Left ventricle myocardium inferior (tissue), 1 donor: ENCODE data around the gene PRL. TPM values are rescaled to one million over a fixed set of nuclear protein-coding genes. Genes with fewer than 3 reads are reported as not detected.

Source experiments
- DNase-seq: peaks from one replicate; pipeline ENCODE4 v3.0.0-alpha.2; 2020
- H3K27ac ChIP-seq: fragments of 200-600 bp; replicated peaks from 2 replicates; pipeline ENCODE4 v1.8.0; 2021
- H3K27me3 ChIP-seq: fragments of 200-600 bp; 2 replicates; pipeline ENCODE4 v1.8.0; 2021; ENCODE audit warnings: low read depth
- H3K36me3 ChIP-seq: fragments of 200-600 bp; 2 replicates; pipeline ENCODE4 v1.8.0; 2021
- H3K4me1 ChIP-seq: fragments of 200-600 bp; 2 replicates; pipeline ENCODE4 v1.8.0; 2021
- H3K4me3 ChIP-seq: fragments of 200-600 bp; 2 replicates; pipeline ENCODE4 v1.8.0; 2021; ENCODE audit warnings: mild to moderate bottlenecking, moderate library complexity
- H3K9me3 ChIP-seq: fragments of 200-600 bp; replicated peaks from 2 replicates; pipeline ENCODE4 v1.8.0; 2021
- intact Hi-C: fragments of 100-400 bp; cut with micrococcal nuclease; formaldehyde crosslinking; loops from one replicate; pipeline ENCODE4 v1.11.0; 2022
- long read RNA-seq: library from polyadenylated mRNA; unstranded; transcript quantifications from one replicate; pipeline ENCODE4 v2.0.0, GENCODE V29; 2021
- total RNA-seq: library from RNA; stranded (reverse); fragmentation: NEBNext Ultra II Directional; extraction: Animal tissue kit (Norgen Biotek cat#: 25700); gene quantifications from one replicate; pipeline ENCODE4 v1.2.1, GENCODE V29; 2021
- TF ChIP-seq, protein P1 (sequence below): fragments of 200-600 bp; IDR thresholded peaks from 2 replicates; pipeline ENCODE4 v1.8.0; 2021; ENCODE audit warnings: antibody characterized with exemption, mild to moderate bottlenecking, borderline replicate concordance
- donor health status: DM: no; HTN: yes; CAD: no; lungs with severe emphysema.

The PRL gene
- not detected for total RNA-seq
- long read RNA-seq, result 0 reads

DNA sequence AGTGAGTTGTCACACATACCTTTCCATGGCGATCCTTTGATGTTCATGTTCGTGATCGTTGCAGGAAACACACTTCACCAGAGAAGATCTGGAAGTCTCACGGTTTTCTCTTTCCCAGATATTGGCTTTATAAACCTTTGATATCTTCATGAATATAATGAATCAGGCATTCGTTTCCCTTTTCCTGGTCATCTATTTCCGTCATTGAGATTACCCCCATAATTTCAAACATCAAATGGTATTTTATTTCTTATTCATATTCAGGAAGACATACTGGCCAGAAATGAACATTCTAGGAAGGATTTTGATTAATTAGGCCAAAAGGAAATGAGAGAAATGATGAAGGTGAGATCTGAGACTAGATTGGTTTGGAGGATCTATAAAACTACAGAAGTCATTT, at the start of gene PRL:
Gene PRL (minus strand): TSS at position 101 of the 400 bp plus-strand sequence. CDS start 54 bp downstream, at position 47.
- H3K27me3 ChIP-seq, result no peaks in the 10 kb centered on the region
- TF ChIP-seq, protein P1, sequence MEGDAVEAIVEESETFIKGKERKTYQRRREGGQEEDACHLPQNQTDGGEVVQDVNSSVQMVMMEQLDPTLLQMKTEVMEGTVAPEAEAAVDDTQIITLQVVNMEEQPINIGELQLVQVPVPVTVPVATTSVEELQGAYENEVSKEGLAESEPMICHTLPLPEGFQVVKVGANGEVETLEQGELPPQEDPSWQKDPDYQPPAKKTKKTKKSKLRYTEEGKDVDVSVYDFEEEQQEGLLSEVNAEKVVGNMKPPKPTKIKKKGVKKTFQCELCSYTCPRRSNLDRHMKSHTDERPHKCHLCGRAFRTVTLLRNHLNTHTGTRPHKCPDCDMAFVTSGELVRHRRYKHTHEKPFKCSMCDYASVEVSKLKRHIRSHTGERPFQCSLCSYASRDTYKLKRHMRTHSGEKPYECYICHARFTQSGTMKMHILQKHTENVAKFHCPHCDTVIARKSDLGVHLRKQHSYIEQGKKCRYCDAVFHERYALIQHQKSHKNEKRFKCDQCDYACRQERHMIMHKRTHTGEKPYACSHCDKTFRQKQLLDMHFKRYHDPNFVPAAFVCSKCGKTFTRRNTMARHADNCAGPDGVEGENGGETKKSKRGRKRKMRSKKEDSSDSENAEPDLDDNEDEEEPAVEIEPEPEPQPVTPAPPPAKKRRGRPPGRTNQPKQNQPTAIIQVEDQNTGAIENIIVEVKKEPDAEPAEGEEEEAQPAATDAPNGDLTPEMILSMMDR, result no peak
- H3K4me1 ChIP-seq, result no peaks in the 10 kb centered on the region
- H3K36me3 ChIP-seq, result no peaks in the 10 kb centered on the region
- no peaks in the 10 kb centered on the region for H3K9me3 ChIP-seq
- H3K27ac ChIP-seq, result no peak within 1 kb of the TSS
- no peak within 1 kb of the TSS for H3K4me3 ChIP-seq
- intact Hi-C loops, result no loop called here
- DNase-seq, result no peak

DNA sequence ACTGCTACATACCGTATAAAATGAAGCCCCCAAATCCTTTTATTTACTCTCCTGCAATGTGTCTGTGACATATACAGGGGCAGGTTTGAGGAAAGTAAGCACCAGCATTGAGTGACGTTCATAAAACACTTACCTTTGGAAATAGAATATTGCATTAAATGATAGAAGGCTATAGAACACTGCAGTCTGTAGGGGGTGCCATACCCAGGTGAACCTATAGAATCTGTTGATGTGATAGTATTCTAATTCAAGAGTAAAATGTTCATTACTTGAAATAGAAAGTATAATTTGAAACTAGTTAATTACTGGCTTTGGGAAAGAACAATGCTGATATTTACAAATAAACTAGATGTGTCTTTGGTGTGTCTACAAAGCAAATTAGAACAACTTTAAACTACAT, 47.0 kb upstream of the PRL start:
- TF ChIP-seq, protein P1, result no peak
- intact Hi-C loops, result no loop called here
- no peaks in the 10 kb centered on the region for H3K27me3 ChIP-seq
- no peak overlapping the region for H3K27ac ChIP-seq
- DNase-seq, result no peak
- no peaks in the 10 kb centered on the region for H3K36me3 ChIP-seq
- H3K4me3 ChIP-seq, result no peak overlapping the region
- H3K4me1 ChIP-seq, result no peaks in the 10 kb centered on the region
- no peaks in the 10 kb centered on the region for H3K9me3 ChIP-seq

DNA sequence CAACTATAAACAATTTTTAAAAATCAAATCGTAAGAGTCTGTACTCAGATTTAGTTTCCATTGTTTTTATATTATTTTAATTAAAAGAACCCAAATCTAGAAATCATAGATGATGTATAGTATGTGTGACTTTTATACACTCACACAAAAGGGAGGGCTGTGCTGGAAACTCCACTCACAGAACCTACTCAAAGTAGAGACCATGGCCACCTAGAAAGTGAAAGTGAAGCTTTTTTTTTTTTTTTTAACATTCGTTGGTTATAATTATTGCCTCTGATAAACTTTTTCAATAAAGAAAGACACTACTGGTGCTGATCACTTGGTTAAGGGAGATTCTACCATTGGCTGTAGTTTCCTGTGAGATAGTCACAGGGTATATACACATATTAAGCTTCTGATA, 37.9 kb upstream of the PRL start:
- no peaks in the 10 kb centered on the region for H3K4me1 ChIP-seq
- H3K36me3 ChIP-seq, result no peaks in the 10 kb centered on the region
- TF ChIP-seq, protein P1, result no peak
- no peak overlapping the region for H3K4me3 ChIP-seq
- H3K9me3 ChIP-seq, result no peaks in the 10 kb centered on the region
- no peaks in the 10 kb centered on the region for H3K27me3 ChIP-seq
- intact Hi-C loops, result no loop called here
- no peak overlapping the region for H3K27ac ChIP-seq
- no peak for DNase-seq

DNA sequence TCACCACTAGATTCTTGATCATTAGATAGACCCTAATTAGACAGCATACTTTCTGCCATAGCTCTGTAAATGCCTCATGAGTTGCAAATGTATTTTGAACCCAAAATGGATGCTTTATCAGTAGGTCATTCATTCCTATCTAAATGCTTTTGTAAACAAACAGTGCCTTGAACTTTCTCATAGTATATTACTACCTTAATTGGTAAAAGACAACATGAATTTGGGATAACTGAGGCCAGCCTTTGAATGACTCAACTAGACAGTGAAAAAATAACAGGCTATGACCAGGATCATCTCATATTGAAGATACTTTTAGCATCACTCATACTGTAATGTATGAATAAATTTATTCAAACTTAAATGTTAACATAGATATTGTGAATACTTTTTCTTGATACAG, 37.0 kb upstream of the PRL start:
- no peaks in the 10 kb centered on the region for H3K27me3 ChIP-seq
- H3K4me3 ChIP-seq, result no peak overlapping the region
- no peaks in the 10 kb centered on the region for H3K36me3 ChIP-seq
- H3K27ac ChIP-seq, result no peak overlapping the region
- TF ChIP-seq, protein P1, result no peak
- no peaks in the 10 kb centered on the region for H3K9me3 ChIP-seq
- DNase-seq, result no peak
- no peaks in the 10 kb centered on the region for H3K4me1 ChIP-seq
- intact Hi-C loops, result no loop called here

DNA sequence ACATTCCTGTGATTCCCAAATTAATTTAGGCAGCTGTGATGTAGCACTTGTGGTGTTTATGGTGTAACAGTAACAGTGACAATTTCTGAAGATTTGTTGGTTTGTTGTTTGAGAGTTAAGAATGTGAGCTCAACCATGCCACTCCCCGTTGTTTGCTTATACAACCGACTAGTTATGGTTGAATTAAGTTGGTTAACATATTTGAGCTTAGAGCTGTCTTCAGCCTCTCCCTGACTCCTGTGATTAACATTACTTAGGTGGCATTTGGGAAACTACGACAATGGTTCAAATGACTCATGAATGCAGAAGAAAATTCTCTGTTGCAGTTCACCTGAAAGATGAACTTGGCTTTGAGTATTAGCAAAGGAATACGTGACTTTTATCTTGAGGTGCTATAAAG, 35.9 kb upstream of the PRL start:
- Histone ChIP-seq H3K4me1 (no peaks in the 10 kb centered on the region), H3K4me3 (no peak overlapping the region), H3K27ac (no peak overlapping the region), H3K36me3 (no peaks in the 10 kb centered on the region), H3K9me3 (no peaks in the 10 kb centered on the region), H3K27me3 (no peaks in the 10 kb centered on the region)
- TF ChIP-seq, protein P1, result no peak
- intact Hi-C loops, result no loop called here
- DNase-seq, result no peak

DNA sequence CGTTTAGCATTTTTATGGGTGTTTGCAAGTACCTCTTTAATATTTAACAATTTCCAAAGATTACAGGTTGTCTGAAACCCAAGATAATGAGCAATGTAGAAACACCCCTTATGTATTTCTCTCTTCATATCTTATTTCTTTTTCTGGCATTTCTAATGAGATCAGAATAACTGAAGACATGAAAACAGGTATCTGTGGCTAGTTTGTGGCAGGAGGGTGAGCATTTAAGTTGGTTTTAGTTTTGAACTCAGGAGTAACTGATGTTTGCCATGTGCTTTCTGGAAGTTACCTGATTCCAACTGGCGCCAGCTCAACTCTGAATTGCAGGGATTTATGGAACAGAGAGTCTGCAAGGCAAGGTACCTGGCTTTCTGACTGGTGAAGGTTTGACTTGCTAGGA, 35.4 kb upstream of the PRL start:
- intact Hi-C loops, result no loop called here
- Histone ChIP-seq H3K4me1 (no peaks in the 10 kb centered on the region), H3K4me3 (no peak overlapping the region), H3K36me3 (no peaks in the 10 kb centered on the region), H3K27me3 (no peaks in the 10 kb centered on the region), H3K27ac (no peak overlapping the region), H3K9me3 (no peaks in the 10 kb centered on the region)
- TF ChIP-seq, protein P1, result no peak
- no peak for DNase-seq
